ENCODE results near the gene OR52E5.

The OR52E5 gene

GRCh38 chr11:5933116-5933515 lies 40.1 kb downstream of the OR52E5 start:
- DNase-seq (ENCODE audit: low read depth): no peak

- no peak for DNase-seq (ENCODE audit: low read depth)
These were observed 45.0 kb downstream of the OR52E5 start for GRCh38 chr11:5937868-5938602.

GRCh38 chr11:5938603-5938965 lies 45.6 kb downstream of the OR52E5 start:
- no peak for DNase-seq (ENCODE audit: low read depth)

DNA sequence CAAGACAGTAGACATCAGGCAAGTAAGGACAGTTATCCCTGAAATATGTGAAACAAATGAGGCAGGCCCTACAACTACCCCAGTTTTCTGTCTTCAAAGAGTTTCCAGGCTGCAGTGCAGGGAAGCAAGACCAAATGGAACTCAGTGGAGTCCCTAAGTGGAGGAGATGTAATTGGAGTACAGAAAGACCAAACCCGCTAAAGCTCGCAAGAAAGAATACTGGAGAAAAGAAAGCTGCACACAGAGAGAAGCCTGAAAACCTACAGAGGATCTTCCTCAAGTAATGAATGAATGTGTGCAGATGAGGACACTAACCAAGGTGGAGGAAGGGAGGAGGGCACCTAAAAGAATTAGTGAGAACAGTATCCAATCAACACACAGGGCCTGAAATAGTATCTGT lies 47.7 kb downstream of the OR52E5 start:
- no peak for DNase-seq (ENCODE audit: low read depth)

- no peak for DNase-seq (ENCODE audit: low read depth)
These were observed 48.9 kb downstream of the OR52E5 start, which contains the start of gene OR56A3 for GRCh38 chr11:5941951-5942350. Gene OR56A3 (plus strand): TSS chr11:5942251. CDS start chr11:5947347, 5,096 bp downstream.
